Prostate gland (tissue), 2 donors: ENCODE measurements around the gene CACNG1.

ENCODE experiments used
- CTCF ChIP-seq, 4 experiments: fragments of 200-600 bp in 2 of 4; fragments of 450-650 bp in 2 of 4; sonication (generic) in 2 of 4; IDR thresholded peaks; 1 replicate in 3 of 4; 2 replicates in 1 of 4; pipeline ENCODE4 v1.5.1; 2016 to 2019; ENCODE audit warnings: antibody characterized with exemption in 4 of 4, mild to moderate bottlenecking in 2 of 4, moderate library complexity in 2 of 4
- POLR2A ChIP-seq: fragments of 450-650 bp; IDR thresholded peaks from one replicate; pipeline ENCODE4 v1.6.1; 2016; ENCODE audit warnings: antibody characterized with exemption, mild to moderate bottlenecking
- POLR2AphosphoS5 ChIP-seq: sonication (generic); formaldehyde crosslinking; IDR thresholded peaks from one replicate; pipeline ENCODE4 v1.6.1; 2017; ENCODE audit warnings: antibody characterized with exemption

- TF ChIP-seq POLR2AphosphoS5: no peak
- TF ChIP-seq CTCF (IDR thresholded peaks at IDR 0.05): no peak
- TF ChIP-seq POLR2A: no peak
Measured at GRCh38 chr17:67074781-67075180, 30.4 kb downstream of the CACNG1 start.
